Endodermal cell (in vitro differentiated cells): ENCODE data around the gene CA11. TPM values are rescaled to one million over a fixed set of nuclear protein-coding genes. Genes with fewer than 3 reads are reported as not detected.

ENCODE experiments used
- DNase-seq: peaks from one replicate; pipeline ENCODE4 v3.0.0-alpha.2; 2017
- H3K27ac ChIP-seq: 2 replicates; pipeline ENCODE4 v1.5.1; 2013; ENCODE audit warnings: mild to moderate bottlenecking, low read depth, low read length, moderate library complexity
- H3K27me3 ChIP-seq: 2 replicates; pipeline ENCODE4 v1.6.1; 2013; ENCODE audit warnings: mild to moderate bottlenecking, low read length, moderate library complexity; ENCODE audit not compliant: insufficient read depth, control insufficient read depth, poor library complexity, severe bottlenecking
- H3K36me3 ChIP-seq: 2 replicates; pipeline ENCODE4 v1.7.0; 2013; ENCODE audit warnings: mild to moderate bottlenecking, low read length, moderate library complexity; ENCODE audit not compliant: control insufficient read depth, insufficient read depth
- H3K4me1 ChIP-seq: one replicate; pipeline ENCODE4 v1.7.0; 2013; ENCODE audit warnings: low read length; ENCODE audit not compliant: control insufficient read depth, insufficient read depth
- H3K4me3 ChIP-seq: 2 replicates; pipeline ENCODE4 v1.5.1; 2013; ENCODE audit warnings: mild to moderate bottlenecking, low read length, moderate library complexity
- H3K9ac ChIP-seq: 2 replicates; pipeline ENCODE4 v1.6.1; 2013; ENCODE audit warnings: mild to moderate bottlenecking, low read length, moderate library complexity; ENCODE audit not compliant: poor library complexity, severe bottlenecking; ENCODE audit errors: extremely low read depth
- H3K9me3 ChIP-seq: 2 replicates; pipeline ENCODE4 v1.6.1; 2013; ENCODE audit warnings: mild to moderate bottlenecking, low read length, moderate library complexity; ENCODE audit not compliant: control insufficient read depth
- H3K27ac Mint-ChIP-seq: 2 replicates; pipeline ENCODE4 v1.8.0; 2020; ENCODE audit warnings: mixed read lengths
- H3K27me3 Mint-ChIP-seq: 2 replicates; pipeline ENCODE4 v1.8.0; 2021; ENCODE audit warnings: mild to moderate bottlenecking, mixed read lengths; ENCODE audit not compliant: insufficient read depth
- H3K36me3 Mint-ChIP-seq: 2 replicates; pipeline ENCODE4 v1.8.0; 2020; ENCODE audit warnings: low read depth, mixed read lengths
- H3K4me1 Mint-ChIP-seq: 2 replicates; pipeline ENCODE4 v1.8.0; 2020; ENCODE audit warnings: mixed read lengths
- H3K4me3 Mint-ChIP-seq: 2 replicates; pipeline ENCODE4 v1.8.0; 2020; ENCODE audit warnings: mild to moderate bottlenecking, moderate library complexity, mixed read lengths
- H3K9me3 Mint-ChIP-seq: 2 replicates; pipeline ENCODE4 v1.8.0; 2020; ENCODE audit warnings: mild to moderate bottlenecking, mixed read lengths
- whole genome bisulfite sequencing, 2 experiments: methylation state at CpG; one replicate each; pipeline versions ENCODE4 v1.1.5 to v1.1.7; 2013; ENCODE audit warnings: missing lambda C conversion rate in 2 of 2, mixed read lengths in 1 of 2; ENCODE audit not compliant: insufficient coverage in 1 of 2, insufficient read length in 1 of 2; 5-methylcytosine and 5-hydroxymethylcytosine counted together
- total RNA-seq, 2 donors: library from RNA; stranded (reverse); fragmentation: NEBNext Ultra II Directional in 1 of 2; extraction: Animal tissue kit (Norgen Biotek cat#: 25700) in 1 of 2; gene quantifications; 2 replicates in 1 of 2; 3 replicates in 1 of 2; pipeline ENCODE4 v1.2.1, GENCODE V29; 2021
- TF ChIP-seq, protein P1 (sequence below): fragments of 200-600 bp; sonication (generic); conservative IDR thresholded peaks from 2 replicates; pipeline ENCODE4 v1.5.0; 2021; ENCODE audit warnings: antibody characterized with exemption, mild to moderate bottlenecking

CA11 gene
- total RNA-seq, 2 donors from 2014 or later = 75.0 to 82.6 TPM

DNA sequence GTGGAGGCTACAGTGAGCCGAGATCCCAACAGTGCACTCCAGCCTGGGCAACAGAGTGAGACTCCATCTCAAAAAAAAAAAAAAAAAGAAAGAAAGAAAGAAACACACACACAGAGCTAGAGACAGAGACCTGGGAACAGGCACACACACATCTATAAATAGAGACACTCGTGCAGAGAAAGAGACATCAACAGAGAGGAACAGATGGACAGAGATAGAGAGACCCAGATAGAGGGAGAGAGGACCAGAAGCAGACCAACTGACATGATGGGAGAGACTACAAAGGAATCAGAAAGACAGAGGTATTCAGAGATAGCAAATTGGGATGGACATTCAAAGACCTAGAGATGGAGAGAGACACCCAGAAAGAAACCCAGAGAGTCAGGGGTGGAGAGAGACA is 2.1 kb upstream of the CA11 start:
- Histone ChIP-seq H3K27ac (no peak overlapping the region), H3K9ac (no peak overlapping the region), H3K9me3 (no peaks in the 10 kb centered on the region), H3K4me3 (no peak overlapping the region), H3K27me3 (no peaks in the 10 kb centered on the region), H3K36me3 (no peaks in the 10 kb centered on the region), H3K4me1 (no peaks in the 10 kb centered on the region)
- 80 to 93% methylated on average over 1 to 2 of the region's 2 CpGs for WGBS, 2 experiments
- TF ChIP-seq, protein P1, sequence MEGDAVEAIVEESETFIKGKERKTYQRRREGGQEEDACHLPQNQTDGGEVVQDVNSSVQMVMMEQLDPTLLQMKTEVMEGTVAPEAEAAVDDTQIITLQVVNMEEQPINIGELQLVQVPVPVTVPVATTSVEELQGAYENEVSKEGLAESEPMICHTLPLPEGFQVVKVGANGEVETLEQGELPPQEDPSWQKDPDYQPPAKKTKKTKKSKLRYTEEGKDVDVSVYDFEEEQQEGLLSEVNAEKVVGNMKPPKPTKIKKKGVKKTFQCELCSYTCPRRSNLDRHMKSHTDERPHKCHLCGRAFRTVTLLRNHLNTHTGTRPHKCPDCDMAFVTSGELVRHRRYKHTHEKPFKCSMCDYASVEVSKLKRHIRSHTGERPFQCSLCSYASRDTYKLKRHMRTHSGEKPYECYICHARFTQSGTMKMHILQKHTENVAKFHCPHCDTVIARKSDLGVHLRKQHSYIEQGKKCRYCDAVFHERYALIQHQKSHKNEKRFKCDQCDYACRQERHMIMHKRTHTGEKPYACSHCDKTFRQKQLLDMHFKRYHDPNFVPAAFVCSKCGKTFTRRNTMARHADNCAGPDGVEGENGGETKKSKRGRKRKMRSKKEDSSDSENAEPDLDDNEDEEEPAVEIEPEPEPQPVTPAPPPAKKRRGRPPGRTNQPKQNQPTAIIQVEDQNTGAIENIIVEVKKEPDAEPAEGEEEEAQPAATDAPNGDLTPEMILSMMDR = no peak
- H3K27ac Mint-ChIP-seq = no peak overlapping the region
- H3K36me3 Mint-ChIP-seq = no peaks in the 10 kb centered on the region
- H3K4me1 Mint-ChIP-seq = peaks cover 8% of the 10 kb centered on the region
- peaks cover 6% of the 10 kb centered on the region for H3K9me3 Mint-ChIP-seq
- H3K27me3 Mint-ChIP-seq = no peaks in the 10 kb centered on the region
- DNase-seq = no peak
- H3K4me3 Mint-ChIP-seq = no peak overlapping the region

DNA sequence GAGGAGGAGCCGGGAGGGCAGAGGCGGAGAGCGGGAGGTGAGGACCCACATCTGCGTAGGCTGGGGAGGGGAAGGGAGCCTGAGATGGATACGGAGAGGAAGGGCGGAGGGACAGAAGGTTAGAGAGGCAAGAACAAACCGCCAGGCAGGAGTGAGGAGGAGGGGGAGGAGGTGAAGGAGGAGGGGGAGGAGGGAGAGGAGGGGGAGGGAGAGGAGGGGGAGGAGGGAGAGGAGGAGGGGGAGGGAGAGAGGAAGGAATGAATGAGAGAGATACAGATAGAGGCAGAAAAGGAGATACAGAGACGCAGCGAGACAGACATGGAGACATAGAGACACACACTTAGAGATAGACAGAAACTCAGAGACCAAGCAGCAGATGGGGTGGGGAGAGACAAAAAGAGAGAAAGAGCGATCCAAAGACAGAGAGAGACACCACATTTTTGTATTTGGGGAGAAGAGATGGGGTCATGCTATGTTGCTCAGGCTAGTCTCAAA is 782 bp upstream of the CA11 start:
- H3K27ac ChIP-seq = no peak overlapping the region
- Mint-ChIP-seq H3K27me3 (no peaks in the 10 kb centered on the region), H3K4me3 (peak overlapping the region; percentile 76), H3K27ac (no peak overlapping the region), H3K36me3 (peaks cover 10% of the 10 kb centered on the region), H3K4me1 (peaks cover 7% of the 10 kb centered on the region), H3K9me3 (peaks cover 4% of the 10 kb centered on the region)
- no peak overlapping the region for H3K9ac ChIP-seq
- no peak for DNase-seq
- no peaks in the 10 kb centered on the region for H3K27me3 ChIP-seq
- no peak overlapping the region for H3K4me3 ChIP-seq
- H3K4me1 ChIP-seq = no peaks in the 10 kb centered on the region
- TF ChIP-seq, protein P1 = no peak
- no peaks in the 10 kb centered on the region for H3K9me3 ChIP-seq
- no peaks in the 10 kb centered on the region for H3K36me3 ChIP-seq
- 30 to 47% methylated on average over 3 to 8 of the region's 10 CpGs for WGBS, 2 experiments

DNA sequence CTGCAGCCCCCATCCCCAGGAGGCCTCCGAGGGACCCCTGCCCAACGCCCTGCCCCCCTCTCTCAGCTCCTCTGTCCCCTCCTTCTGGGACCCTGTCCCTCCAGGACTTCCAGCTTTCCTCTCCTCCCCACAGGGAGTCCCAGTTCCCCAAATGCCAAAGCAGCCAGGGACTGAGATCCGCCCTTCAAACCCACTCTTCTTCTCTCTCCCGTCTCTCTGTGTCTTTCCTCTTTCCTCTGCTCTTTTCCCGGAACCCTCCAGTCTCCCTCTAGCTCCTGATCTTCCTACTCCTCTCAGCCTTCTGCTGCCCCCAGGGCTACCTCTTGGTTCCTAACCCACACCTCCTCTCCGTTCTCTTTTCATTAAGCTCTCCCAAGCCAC is 377 bp downstream of the CA11 start:
- H3K36me3 Mint-ChIP-seq = peaks cover 14% of the 10 kb centered on the region
- Histone ChIP-seq H3K27ac (peak overlapping the region; percentile 58), H3K4me3 (peak overlapping the region; percentile 86), H3K9me3 (no peaks in the 10 kb centered on the region), H3K4me1 (no peaks in the 10 kb centered on the region), H3K27me3 (no peaks in the 10 kb centered on the region), H3K36me3 (no peaks in the 10 kb centered on the region), H3K9ac (peak overlapping the region; percentile 40)
- no peaks in the 10 kb centered on the region for H3K9me3 Mint-ChIP-seq
- H3K27ac Mint-ChIP-seq = peak overlapping the region; percentile 87
- 0 to 1% methylated on average over 6 of the region's 6 CpGs for WGBS, 2 experiments
- TF ChIP-seq, protein P1 = no peak
- H3K4me1 Mint-ChIP-seq = peaks cover 7% of the 10 kb centered on the region
- peak overlapping the region; percentile 76 for H3K4me3 Mint-ChIP-seq
- peak; percentile 83 for DNase-seq
- H3K27me3 Mint-ChIP-seq = peaks cover 8% of the 10 kb centered on the region
